ENCODE data around the gene A4GNT.
A peak's percentile ranks its signal among the peaks of the same experiment; 100 is the strongest.
"Not testable (repeated sequence)": the region's sequence is repeated elsewhere in the genome, so short reads cannot be mapped to it uniquely, and the experiment has no call there.

Gene A4GNT

DNA sequence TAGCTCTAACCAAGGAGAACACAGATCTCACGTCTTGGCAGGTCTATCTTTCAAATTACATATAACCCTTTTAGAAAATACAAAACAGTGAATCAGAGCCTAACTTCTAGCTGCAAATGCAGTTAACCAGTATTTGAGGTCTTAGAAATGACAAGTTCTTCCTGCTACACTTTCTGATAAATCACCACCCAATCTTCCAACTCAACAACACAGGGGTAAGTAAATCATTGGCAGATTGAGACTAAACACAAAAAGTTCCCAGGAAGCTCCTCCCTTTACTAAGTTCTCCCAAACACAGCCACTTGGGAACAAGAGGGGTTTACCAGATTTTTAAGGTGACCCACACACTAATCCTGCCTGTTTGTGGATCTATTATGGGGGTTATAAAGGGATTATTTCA is at the start of gene A4GNT:
A4GNT (minus strand) TSS at position 152 of the 400 bp plus-strand sequence. CDS start 1,134 bp downstream, outside the sequence.
- no peak for DNase-seq (ENCODE audit: extremely low read depth in 1 of 2, low read depth in 1 of 2)

DNA sequence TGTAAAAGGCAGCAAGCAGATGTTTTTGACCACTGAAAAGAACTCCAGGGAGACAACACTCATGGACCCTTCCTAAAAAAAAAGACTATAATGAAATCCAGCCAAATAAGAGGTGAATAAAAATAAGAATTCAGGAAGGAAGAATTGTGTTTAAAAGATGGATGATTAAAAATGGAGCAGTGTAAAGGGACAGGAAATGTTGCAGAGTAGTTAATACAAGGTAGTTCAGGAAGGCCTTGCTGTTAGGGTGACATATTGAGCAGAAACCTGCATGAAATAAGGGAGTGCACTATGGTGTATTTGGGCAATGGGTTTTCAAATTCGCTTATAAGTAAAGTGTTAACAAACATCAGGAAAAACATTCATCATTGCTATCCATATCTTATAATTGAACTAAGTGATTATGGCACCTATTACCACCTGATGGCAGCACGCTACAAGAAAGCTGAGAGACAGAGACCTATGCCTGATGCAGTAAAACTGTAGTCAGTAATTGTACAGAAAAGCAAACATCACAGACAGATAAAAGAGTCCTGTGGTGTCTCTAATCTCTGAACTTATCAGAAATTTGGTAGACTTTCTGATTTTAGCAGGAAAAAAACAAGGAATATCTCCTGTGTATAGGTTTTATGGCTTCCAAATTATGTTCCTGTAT is 48.3 kb upstream of the A4GNT start:
- no peak for DNase-seq (ENCODE audit: extremely low read depth in 1 of 2, low read depth in 1 of 2)

DNA sequence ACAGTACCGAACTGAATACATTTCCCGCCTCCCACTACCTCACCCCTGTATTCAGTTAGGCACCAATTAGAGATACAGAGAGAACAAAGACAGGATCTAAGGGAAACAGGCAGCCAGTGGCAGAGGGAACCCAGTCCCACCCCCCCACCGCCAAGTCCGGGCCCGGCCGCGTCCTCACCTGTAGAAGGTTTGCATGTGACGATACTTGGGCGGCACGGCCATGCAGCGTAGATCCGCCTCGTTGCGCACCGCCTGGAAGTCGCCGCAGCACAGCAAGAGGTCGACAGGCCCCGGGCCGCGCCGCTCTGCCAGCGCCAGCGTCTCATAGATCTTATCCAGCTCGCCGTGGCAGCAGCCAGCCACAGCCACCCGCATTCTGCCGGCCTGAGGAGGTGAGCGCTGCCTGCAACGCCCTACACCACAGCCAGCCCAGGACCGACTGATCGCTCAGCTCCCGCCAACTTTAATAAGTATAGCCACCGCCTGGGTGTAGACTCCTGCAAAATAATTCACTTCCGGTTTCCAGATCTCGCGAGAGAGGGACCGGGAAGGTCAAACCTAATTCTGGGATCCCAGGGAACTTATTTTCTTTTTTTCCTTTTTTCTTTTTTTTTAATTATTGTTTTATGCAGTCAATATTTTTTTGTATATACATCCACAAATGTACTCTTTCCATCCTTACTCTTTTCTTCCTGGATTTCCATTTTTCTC is 42.4 kb upstream of the A4GNT start, which contains the start of gene DBR1:
DBR1 (minus strand) TSS at position 501 of the 711 bp plus-strand sequence; CDS start at position 375, 126 bp downstream.
- DNase-seq (ENCODE audit: extremely low read depth in 1 of 2, low read depth in 1 of 2), result peak; percentile 40 to 52

DNA sequence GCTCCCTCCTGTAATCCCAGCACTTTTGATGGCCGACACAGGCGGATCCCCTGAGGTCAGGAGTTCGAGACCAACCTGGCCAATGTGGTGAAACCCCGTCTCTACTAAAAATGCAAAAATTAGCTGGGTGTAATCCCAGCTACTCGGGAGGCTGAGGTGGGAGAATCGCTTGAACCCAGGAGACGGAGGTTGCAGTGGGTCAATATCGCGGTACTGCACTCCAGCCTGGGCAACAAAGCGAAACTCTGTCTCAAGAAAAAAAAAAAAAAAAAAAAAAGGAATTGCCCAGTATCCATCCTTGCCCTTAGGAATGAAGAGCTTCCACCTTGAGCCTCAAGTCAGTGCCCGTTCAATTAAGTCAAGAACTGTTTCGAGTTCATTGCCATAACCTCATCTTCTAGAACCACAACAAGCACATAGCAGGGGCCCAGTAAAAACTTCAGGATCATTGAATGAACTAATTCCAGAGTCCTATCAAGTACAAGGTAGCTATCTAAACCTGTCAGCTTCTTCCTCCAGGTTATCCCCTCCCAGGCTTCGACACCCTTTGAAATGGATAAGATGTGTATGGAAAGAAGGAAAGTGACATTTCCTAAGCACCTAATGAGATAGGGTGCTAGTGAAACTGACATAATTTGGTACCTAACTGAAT is 41.7 kb upstream of the A4GNT start:
- DNase-seq (ENCODE audit: extremely low read depth in 1 of 2, low read depth in 1 of 2), result no peak

DNA sequence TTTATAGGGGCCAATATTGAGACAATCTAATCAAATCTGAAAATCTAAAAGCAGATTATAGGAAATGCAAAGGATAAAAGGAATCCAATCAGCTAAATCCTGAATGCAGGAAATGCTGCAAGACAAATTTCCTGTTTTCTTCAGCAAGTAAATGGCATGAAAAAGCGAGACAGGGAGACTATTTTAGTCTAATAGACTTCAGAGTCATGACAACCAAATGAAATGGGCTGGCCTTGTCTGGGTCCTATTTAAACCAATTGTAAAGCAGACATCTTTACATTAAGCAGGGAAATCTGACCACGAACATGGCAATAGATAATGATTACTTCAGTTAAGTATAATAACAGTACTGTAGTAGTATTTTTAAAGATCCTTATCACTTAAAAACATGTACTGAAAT is 40.4 kb upstream of the A4GNT start:
- DNase-seq (ENCODE audit: extremely low read depth in 1 of 2, low read depth in 1 of 2), result no peak

DNA sequence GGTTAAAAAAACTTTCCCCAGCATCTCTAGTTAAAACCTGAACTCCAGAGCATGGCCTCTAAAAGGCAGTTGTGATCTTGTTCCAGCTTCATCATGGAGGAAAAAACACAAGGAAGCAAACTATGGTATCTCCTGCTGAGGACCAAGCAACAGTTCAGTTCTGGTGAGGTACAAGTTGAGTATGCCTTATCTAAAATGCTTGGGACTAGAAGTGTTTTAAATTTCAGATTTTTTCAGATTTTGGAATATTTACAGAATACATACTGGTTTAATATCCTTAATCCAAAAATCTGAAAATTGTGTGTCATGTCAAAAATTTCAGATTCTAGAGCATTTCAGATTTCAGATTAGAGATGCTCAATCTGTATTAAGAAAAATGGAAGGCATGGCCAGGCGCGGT is 32.9 kb upstream of the A4GNT start:
- DNase-seq (ENCODE audit: extremely low read depth in 1 of 2, low read depth in 1 of 2), result no peak

DNA sequence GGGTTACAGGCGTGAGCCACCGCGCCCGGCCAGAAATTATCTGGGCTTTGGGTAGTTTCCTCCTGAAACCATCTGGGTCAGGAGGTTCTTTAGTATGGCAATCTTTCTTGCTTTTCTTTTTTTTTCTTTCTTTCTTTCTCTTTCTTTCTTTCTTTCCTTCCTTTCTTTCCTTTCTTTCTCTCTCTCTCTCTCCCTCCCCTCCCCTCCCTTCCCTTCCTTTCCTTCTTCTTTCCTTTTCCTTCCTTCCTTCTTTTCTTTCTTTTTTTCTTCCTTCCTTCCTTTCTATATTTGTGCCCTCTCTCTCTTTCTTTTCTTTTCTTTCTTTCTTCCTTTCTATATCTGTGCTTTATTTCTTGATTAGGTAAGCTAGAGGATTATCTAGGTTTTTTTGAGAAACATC is 25.6 kb upstream of the A4GNT start:
- DNase-seq (ENCODE audit: extremely low read depth in 1 of 2, low read depth in 1 of 2), result no peak

DNA sequence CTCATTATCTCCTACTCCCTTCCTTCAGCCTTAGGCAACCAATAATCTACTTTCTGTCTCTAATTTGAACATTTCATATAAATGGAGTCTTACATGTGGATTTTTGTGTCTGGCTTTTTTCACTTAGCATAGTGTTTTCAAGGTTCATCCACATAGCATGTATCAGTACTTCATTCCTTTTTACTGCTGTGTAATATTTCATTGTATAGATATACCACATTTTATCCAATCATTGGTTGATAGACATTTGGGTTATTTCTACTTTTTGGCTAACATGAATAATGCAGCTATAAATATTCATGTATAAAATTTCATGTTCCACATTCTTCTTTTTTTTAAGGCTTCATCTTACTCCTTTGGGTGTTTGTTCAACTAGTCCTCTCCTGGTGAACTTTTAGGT is 22.3 kb upstream of the A4GNT start:
- DNase-seq (ENCODE audit: extremely low read depth in 1 of 2, low read depth in 1 of 2), result no peak

DNA sequence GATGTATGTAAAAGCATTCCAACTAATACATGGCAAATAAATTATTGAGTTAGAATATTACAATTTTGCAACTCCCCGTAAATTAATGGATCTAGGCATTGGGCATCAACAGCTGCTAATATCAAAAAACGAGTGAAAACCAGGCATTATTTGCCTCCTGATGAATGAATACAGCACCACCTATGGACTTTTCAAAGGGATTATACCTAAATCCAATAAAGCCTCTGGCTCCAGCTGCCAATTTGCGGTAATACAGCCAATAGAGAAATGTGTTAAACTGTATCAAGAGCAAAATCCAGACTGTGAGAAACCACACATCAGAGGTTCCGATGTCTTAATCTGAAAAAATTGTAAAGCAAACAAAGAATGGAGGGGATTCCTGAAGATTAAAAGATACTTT is 16.3 kb upstream of the A4GNT start:
- DNase-seq (ENCODE audit: extremely low read depth in 1 of 2, low read depth in 1 of 2), result no peak

DNA sequence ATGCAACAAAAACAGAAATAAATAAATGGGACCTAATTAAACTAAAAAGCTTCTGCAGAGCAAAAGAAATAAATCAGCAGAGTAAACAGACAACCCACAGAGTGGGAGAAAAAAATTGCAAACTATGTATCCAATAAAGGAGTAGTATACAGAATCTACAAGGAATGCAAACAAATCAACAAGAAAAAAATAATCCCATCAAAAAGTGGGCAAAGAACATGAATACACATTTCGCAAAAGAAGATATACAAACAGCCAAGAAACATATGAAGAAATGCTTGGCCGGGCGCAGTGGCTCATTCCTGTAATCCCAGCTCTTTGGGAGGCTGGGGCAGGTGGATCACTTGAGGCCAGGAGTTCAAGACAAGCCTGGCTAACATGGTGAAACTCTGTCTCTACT is 10.0 kb upstream of the A4GNT start:
- DNase-seq (ENCODE audit: extremely low read depth in 1 of 2, low read depth in 1 of 2), result not testable (repeated sequence)

DNA sequence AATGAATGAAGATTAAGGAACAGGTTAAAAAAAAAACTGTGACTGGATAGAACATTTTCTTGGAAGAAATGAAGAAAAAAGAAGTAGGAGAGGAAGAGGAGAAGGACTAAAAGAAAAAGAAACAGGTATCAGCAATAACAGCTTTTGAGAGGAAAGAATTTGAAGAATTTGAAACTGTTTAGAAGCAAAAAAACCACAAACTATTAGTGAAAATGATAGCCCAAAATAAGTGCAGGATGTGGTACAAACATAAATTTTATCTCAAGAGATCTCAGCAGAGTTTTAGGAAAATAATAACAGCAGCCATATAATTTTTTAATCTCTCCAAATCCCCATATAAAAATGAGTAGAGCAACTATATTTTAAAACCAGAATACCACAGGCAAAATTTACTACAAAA is 8.8 kb upstream of the A4GNT start:
- DNase-seq (ENCODE audit: extremely low read depth in 1 of 2, low read depth in 1 of 2), result no peak

DNA sequence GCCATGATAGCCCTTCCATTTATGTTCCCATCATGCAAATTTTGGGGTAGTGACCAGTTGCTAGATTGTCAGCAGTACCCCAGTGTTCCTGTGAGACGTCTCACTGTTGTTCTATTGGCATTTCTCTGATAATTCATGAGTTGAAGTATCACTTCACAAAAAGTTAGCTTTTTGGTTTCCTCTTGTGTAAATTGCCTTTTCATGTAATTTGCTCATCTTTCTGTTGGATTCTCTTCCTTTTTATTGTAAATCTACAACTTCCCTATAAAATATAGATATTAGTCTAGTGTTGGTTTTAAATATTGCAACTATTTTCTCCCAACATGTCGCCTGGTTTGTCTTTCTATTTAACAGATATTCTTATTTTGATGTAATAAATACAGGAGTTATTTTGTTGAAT is 7.5 kb upstream of the A4GNT start:
- no peak for DNase-seq (ENCODE audit: extremely low read depth in 1 of 2, low read depth in 1 of 2)

DNA sequence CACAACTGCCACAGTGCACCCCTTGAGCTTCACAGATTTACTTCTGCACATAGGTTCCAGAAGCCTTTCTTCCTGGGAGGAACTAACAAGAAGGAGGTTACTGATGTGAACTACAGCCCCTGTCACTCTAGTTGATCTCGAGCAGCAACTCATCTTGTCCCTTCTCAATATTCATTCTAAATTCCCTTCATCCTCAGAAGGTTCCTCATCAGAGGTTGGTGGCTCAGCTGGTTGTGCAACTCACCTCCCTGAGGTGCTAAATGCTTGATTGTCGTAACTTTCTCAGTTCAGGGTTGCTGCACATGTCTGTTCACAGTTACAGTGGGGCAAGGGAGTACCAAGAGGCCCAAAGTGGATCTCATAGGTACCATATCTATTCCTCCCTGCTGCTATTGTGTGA is 5.7 kb upstream of the A4GNT start:
- DNase-seq (ENCODE audit: extremely low read depth in 1 of 2, low read depth in 1 of 2), result no peak

DNA sequence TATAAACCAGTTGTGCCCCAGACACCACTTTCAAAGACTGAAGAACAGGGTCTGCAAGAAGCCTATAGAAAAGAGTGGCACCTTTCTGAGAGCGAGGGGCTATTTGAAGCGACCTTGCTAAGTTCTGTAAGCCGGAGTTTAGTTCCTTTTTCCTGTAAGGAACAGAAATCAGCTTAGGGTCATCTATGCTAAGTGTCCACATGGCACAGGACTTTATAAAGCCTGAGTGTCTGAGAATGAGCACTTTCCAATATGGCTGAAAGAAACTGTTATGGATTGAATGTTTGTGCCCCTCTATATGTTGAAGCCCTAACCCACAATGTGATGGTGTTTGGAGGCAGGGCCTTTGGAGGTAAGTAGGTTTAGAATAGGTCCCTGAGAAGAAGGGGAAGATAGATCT is 4.0 kb upstream of the A4GNT start:
- no peak for DNase-seq (ENCODE audit: extremely low read depth in 1 of 2, low read depth in 1 of 2)

DNA sequence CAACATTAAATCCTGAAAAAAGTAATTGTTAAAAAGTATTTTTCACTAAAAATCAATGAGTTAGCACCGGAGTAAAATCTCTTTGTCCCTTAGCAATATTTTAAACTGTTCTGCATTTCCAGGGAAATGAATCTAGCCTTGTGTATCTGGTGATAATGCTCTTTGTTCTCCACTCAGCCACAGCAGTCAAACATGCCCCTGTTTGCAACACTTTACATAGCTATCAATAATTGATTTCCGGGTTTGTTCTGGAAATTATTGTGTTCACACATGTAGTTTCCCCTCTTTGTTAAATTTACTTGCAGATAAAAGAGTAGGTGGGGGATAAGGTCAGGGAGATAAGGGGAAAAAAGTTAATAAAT is 3.6 kb upstream of the A4GNT start:
- DNase-seq (ENCODE audit: extremely low read depth in 1 of 2, low read depth in 1 of 2), result no peak

DNA sequence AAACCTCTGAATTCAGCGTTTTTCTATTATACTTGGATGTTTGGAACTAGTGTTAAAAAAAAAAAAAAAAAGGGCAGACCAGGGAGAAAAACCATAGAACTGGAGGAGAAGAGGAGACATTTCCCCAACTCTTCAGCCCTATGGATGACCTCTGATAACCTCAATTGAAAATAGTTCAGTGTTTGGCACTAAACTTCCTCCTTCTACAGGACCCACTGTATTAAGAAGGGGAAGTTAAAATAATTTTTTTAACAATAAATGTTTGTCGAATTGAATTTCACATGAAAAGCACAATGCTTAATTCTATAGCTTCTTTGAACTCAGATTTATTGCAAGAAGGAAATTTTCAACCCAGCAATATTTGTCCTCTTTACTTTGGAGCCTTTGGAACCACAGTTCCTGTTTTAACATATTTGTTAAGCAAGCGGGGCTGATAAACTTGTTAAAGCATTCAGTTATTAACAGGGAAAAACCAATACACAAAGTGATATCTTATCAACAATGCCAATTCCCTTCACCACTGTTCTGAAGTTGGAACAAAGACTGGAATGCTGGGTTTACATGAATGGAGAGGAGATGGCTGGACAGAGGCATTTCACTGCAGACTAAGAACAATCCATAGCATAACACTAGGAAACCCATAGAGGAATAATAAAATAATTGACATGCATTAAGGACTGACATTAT is 3.1 kb upstream of the A4GNT start:
- DNase-seq (ENCODE audit: extremely low read depth in 1 of 2, low read depth in 1 of 2), result no peak

DNA sequence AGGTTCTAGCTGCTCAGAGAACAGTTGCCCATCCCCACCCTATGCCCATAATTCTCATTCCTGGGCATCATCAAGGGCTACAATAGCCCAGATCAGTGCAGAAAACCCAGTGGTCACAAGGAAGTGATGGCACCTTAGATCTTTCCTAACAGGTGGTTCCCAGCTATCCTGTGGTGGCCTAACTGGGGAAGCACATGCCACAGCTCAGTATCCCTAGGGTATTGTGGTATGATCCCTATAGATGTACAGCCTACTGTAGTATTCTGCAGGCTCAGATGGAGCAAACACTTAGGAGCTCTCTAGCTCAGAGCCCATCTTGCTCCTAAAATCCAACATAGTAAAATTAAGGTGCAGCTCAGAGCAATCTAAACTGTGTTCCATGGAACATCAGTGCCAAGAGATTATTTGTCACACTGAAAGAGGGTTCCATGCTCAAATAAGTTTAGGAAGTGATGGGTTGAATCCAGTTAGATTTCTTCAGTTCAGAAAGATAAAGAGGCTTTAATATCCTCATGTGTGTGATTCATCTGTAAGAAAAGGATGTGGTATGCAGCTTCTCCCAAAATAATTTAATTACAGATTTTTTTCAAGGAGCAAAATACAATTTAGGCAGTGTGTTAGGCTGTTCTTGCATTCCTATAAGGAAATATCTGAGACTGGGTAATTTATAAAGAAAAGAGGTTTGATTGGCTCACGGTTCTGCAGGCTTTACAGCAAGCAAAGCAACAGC is 4.4 kb downstream of the A4GNT start:
- DNase-seq (ENCODE audit: extremely low read depth in 1 of 2, low read depth in 1 of 2), result no peak

DNA sequence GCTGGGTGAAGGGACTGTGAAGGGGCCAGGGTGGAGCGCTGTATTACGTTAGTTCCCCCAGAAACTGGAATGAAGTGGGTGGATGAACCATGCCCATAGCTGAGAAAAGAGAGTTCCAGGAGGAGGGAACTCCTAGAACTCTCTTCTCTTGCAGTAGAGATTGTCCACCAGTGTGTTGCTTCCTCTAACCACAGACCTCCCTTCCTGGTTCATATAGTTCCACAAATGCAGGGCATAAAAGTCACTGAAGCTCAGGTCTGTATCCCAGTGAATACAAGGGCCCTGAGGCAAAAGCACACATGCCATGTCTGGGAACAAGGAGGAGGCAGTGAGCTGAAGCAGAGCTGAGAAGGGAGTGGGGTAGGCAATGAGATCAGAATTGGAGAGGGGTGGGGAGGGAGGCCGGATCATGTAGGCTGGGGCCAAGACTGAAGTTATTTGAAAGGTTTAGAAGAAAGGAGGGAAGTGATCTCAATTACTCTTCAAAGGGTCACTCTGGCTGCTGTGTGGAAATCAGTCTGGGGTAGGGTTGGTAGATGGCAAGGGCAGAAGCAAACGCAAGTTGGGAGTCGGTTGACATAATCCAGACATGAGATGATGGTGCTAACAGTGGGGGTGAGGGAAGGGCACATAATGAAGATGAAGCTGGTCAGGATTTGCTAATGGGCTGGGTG is 6.5 kb downstream of the A4GNT start:
- no peak for DNase-seq (ENCODE audit: extremely low read depth in 1 of 2, low read depth in 1 of 2)

DNA sequence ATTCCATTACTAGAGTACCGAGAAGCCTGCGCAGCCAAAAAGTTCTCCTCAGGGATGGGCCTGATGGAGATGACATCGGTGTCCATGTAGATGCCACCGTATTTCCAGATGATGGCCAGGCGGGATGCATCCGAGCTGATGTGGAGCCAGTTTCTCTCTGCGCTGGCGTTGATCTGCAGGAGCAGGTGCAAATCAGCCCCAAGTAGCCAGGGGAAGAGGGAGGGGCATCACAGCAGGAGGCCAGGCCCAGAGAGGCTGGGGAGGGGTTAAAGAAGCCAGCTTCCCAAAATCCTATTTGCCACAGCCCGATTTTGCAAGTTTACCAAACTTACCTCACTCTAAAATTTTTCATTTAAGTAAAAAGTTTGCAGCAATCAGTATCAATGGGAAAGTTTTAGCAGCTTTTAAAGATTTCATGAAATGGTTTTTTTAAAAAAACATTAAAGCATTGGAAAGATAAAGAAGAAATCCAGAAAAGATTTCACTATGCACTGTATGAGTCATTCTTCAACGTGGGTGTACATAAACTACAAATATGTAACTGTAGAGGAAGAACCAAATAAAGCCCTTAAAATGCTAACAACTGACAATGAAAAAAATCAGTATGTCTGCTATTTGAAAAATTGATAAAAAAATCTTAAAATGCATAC is 7.4 kb downstream of the A4GNT start:
- DNase-seq (ENCODE audit: extremely low read depth in 1 of 2, low read depth in 1 of 2), result no peak

DNA sequence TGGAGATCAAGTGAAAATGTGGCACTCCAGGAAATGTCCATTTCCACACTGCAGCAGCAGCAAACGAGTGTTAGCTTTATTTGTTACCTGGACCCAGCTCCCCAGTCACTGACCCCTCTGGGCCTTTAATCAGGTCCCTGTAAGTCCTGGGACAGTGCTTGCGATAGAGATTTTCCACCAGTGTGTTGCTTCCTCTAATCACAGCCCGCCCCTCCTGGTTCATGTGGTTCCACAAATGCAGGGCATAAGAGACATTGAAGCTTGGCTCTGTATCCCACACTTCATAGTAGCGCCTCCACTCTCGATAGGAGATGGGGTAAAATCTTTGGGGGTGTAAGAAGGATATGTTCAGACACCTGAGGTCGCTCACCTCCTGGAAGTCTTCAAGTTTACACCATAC is 8.0 kb downstream of the A4GNT start:
- DNase-seq (ENCODE audit: extremely low read depth in 1 of 2, low read depth in 1 of 2), result no peak

All from activated CD8-positive, alpha-beta memory T cell treated with anti-CD3 and anti-CD28 coated beads for 1 hour (primary cell).